ENCODE data around the gene COL8A2. TPM values are rescaled to one million over a fixed set of nuclear protein-coding genes. Genes with fewer than 3 reads are reported as not detected.

Gene COL8A2
- 0.98 TPM in 1 of 2 replicates, not detected in the other for polyA plus RNA-seq
- polyA minus RNA-seq = not detected in 2 replicates

GRCh38 chr1:36125129-36125991 lies at the start of gene COL8A2:
TSS of gene COL8A2 (minus strand) at chr1:36125222. CDS start at chr1:36100242, 24,980 bp downstream.
- H3K27ac ChIP-seq (ENCODE audit: low read length) = no peak within 1 kb of the TSS
- H3K9me2 ChIP-seq (ENCODE audit: insufficient read depth, low read length) = no peaks in the 10 kb centered on the region
- H4K20me1 ChIP-seq (ENCODE audit: insufficient read depth) = no peaks in the 10 kb centered on the region
- TF ChIP-seq CTCF (IDR thresholded peaks at IDR 0.05; ENCODE audit: poor library complexity, severe bottlenecking) = no peak
- TF ChIP-seq RAD21 (conservative IDR thresholded peaks at IDR 0.05) = no peak
- no peaks in the 10 kb centered on the region for H3K9me3 ChIP-seq (ENCODE audit: low read length)
- no peaks in the 10 kb centered on the region for H3K36me3 ChIP-seq (ENCODE audit: insufficient read depth, low read length)
- no peak within 1 kb of the TSS for H3K9ac ChIP-seq (ENCODE audit: low read length)
- H3K4me3 ChIP-seq (ENCODE audit: low read length) = no peak within 1 kb of the TSS
- peaks cover 45% of the 10 kb centered on the region for H3K27me3 ChIP-seq (ENCODE audit: insufficient read depth, low read depth, low read length)
- H3K79me2 ChIP-seq (replicated peaks; ENCODE audit: insufficient read depth, low read length) = no peaks in the 10 kb centered on the region
- H3F3A ChIP-seq (ENCODE audit: insufficient read depth, low read length, poor library complexity, severe bottlenecking) = no peaks in the 10 kb centered on the region
- H2AFZ ChIP-seq (ENCODE audit: low read depth, low read length) = no peak within 1 kb of the TSS
- no peak within 1 kb of the TSS for H3K4me2 ChIP-seq (ENCODE audit: low read length)

GRCh38 chr1:36174713-36175112 lies 49.7 kb upstream of the COL8A2 start:
- no peak overlapping the region for H3K9ac ChIP-seq (ENCODE audit: low read length)
- no peaks in the 10 kb centered on the region for H3F3A ChIP-seq (ENCODE audit: insufficient read depth, low read length, poor library complexity, severe bottlenecking)
- H2AFZ ChIP-seq (ENCODE audit: low read depth, low read length) = no peak overlapping the region
- peak overlapping the region; percentile 13 for H3K4me3 ChIP-seq (ENCODE audit: low read length)
- no peaks in the 10 kb centered on the region for H3K9me3 ChIP-seq (ENCODE audit: low read length)
- TF ChIP-seq REST (IDR thresholded peaks at IDR 0.05; ENCODE audit: borderline replicate concordance) = no peak
- no peak for TF ChIP-seq EZH2 (IDR thresholded peaks at IDR 0.05; ENCODE audit: borderline replicate concordance, insufficient read depth, low read length, poor library complexity, severe bottlenecking)
- no peak for TF ChIP-seq POLR2AphosphoS5 (IDR thresholded peaks at IDR 0.05)
- TF ChIP-seq CTCF (IDR thresholded peaks at IDR 0.05; ENCODE audit: poor library complexity, severe bottlenecking) = no peak
- no peak for TF ChIP-seq EP300 (conservative IDR thresholded peaks at IDR 0.05; ENCODE audit: poor library complexity, severe bottlenecking)
- TF ChIP-seq TAF1 (IDR thresholded peaks at IDR 0.05; ENCODE audit: low read depth) = no peak
- TF ChIP-seq SMC3 (conservative IDR thresholded peaks at IDR 0.05; ENCODE audit: poor library complexity) = no peak
- peaks cover 4% of the 10 kb centered on the region for H3K79me2 ChIP-seq (replicated peaks; ENCODE audit: insufficient read depth, low read length)
- no peak overlapping the region for H3K4me2 ChIP-seq (ENCODE audit: low read length)
- H3K27ac ChIP-seq (ENCODE audit: low read length) = no peak overlapping the region
- H3K36me3 ChIP-seq (ENCODE audit: insufficient read depth, low read length) = peaks cover 7% of the 10 kb centered on the region
- H3K9me2 ChIP-seq (ENCODE audit: insufficient read depth, low read length) = no peaks in the 10 kb centered on the region
- H3K27me3 ChIP-seq (ENCODE audit: insufficient read depth, low read depth, low read length) = no peaks in the 10 kb centered on the region
- H4K20me1 ChIP-seq (ENCODE audit: insufficient read depth) = peaks cover 8% of the 10 kb centered on the region

Data from neural cell (in vitro differentiated cells).